ENCODE results near the gene GRB2.

- TF ChIP-seq CTCF (IDR thresholded peaks at IDR 0.05) (no peak), POLR2A (IDR thresholded peaks at IDR 0.05) (no peak)
Measured at GRCh38 chr17:75364078-75364477, 41.4 kb downstream of the GRB2 start.

All from lower leg skin (tissue), 3 donors.